H4 (cell line): Measurements from ENCODE around the gene BACH2. TPM values are rescaled to one million over a fixed set of nuclear protein-coding genes. Genes with fewer than 3 reads are reported as not detected.
"Not testable (repeated sequence)": the region's sequence is repeated elsewhere in the genome, so short reads cannot be mapped to it uniquely, and the experiment has no call there.

ENCODE experiments used
- DNase-seq: peaks from one replicate; pipeline ENCODE4 v3.0.0-alpha.2; 2015; ENCODE audit warnings: low spot score
- total RNA-seq: library from RNA; depleted of rRNA; stranded (reverse); fragments of >200 nt; shearing (Covaris generic); gene quantifications from 2 replicates; pipeline ENCODE4 v1.2.3, GENCODE V29; 2014

BACH2 gene
- total RNA-seq, 1 experiment from 2014 or later, result 0.31 TPM

DNA sequence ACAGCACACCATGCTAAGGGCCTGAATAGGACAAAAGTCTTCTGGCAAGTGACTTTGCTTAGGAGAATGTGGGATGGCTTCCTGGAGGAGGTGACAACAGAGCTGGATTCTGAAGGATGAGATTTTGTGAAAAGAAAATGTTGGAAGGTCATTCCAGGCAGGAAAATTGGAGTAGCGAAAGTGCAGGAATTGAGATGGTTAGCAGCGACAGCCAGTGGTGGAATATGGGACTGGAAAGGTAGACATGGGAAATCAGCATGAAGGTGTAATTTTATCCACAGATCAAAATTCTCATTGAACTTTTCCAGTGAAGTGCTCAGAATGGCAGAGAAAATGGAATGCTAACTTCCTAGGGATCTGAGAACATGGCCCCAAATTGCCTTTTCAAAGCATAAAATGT is 5.7 kb upstream of the BACH2 start:
- no peak for DNase-seq

- DNase-seq, result no peak
Measured at GRCh38 chr6:90301816-90302215, 5.2 kb upstream of the BACH2 start.

DNA sequence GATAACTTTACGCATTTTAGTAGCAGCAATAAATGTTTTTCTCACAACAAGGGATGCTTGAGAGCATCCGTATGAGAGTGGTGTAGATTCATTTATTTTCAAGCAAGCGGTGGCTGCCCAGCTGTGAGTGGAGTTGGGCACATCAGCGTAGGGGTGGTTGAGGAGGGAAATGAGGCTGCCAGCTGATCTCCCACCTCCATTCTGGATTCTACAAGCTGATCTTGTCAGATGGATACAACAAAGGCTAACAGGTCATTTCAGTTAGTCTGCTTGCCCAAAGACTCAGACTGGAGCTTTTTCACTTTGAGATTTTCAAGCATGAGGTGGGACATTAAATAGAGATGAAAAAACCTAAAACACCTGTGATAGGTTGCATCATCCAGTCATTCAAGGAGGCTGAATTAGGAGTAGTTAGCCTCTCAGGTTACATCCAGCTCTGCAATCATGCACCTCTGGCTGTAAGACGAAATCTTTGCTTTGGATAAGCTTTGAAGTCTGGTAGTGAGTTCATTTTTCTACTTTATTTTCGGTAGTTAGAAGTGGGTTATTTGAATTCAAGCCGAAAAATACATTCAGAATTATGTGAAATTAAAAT is 1.9 kb upstream of the BACH2 start:
- no peak for DNase-seq

DNA sequence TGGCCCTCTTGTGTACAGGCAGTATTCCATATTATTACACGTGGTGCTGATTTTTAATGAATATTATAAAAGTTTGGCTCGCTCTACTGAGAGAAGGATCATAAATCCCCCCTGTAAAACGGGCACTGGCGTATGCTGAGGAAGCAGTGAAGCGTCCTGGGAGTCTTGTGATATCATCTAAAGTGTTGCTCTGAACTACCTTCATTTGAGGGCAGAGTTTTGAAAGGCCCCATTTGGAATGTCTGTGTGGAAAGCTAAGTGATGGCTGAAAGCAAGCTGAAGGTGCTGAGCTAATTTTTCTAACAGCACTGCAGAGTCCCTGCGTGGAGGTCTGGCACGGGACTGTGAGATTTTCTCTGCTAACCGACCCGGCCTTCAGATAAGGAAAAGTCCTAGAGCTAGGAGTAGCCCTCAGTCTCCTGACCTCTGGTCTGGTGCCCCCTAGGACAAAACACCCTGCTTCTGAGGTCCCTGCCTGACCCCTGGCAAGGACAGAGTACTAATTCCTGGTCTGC is 1.3 kb upstream of the BACH2 start:
- no peak for DNase-seq

DNA sequence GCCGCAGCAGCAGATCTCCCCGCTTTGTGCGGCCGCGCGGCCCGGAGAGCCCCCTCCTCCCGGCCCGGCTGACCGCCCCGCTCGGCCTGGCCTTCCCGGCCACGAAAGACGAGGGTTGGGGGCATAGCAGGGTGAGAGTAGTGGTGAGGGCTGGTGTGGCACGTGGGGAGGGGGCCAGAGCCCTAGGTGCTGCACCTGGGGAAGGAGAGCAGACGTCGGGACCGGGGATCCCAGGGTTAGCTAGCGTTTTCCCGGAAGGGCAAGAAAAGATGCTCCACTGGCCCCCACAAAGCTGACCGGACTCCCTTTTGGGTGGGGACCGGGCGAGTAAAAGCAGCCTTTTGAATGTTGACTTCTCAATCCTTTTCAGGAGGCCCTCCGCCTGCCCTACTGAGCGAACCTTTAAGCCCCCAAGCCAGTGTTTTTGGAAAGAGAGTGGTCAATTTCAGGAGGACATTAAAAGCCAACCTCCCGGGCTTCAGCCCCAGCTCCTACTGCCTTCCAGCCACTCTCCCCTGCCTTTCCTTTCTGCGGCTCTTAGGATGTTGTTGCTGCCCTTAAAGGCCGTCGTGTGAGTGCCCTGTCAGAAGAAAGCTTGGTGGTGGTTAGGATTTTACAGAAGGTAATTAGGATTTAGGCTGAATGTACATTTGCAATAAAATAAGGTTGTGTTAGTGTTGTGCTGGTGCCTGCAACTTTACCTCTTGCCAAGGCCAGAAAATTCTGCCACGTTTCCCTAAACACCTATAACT is 648 bp upstream of the BACH2 start:
- no peak for DNase-seq

DNA sequence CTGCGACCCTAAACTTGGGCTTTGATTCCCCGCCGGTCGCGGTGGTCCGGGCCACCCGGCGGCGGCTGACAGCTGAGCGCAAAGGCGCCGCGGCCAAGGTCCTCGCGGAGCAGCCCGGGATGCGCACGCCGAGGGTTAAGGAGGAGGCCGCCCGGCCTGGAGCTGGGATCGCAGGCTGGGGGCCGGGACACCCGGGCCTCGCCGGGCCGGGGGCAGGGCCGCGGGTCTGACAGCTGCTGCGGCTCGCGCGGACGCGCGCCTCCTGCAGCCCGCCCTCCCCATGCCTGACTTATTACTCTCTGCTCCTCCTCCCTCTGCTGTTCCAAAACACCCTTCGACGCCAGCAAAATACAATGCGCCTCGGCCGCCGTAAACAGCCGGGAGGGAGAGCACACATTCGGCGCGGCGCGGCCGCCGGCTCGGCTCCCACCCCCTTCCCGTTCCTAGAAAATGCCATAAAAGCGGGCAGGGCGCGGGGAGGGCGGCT is 746 bp downstream of the BACH2 start:
- DNase-seq, result peak; percentile 36

- no peak for DNase-seq
Measured at GRCh38 chr6:90294989-90295853, 1.4 kb downstream of the BACH2 start.

DNA sequence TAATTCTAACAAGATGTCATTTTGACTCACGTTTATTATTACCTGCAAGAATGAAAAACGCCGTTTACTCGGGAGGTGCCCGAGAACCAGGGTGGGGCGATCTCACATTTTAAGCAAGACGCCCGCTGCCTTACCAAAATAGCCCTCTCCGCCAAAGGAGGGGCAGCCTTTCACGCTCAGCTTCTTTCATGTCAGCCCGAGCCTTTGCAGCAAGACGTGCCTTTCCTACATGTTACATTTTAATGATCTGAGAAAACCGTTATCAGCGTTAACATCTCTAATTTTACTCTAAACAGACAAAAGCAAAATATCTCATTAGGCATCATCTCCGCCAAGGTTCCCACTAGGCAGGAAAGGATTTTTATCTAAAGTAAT is 2.0 kb downstream of the BACH2 start:
- DNase-seq, result no peak

- no peak for DNase-seq
Measured at GRCh38 chr6:90294008-90294511, 2.6 kb downstream of the BACH2 start.

DNA sequence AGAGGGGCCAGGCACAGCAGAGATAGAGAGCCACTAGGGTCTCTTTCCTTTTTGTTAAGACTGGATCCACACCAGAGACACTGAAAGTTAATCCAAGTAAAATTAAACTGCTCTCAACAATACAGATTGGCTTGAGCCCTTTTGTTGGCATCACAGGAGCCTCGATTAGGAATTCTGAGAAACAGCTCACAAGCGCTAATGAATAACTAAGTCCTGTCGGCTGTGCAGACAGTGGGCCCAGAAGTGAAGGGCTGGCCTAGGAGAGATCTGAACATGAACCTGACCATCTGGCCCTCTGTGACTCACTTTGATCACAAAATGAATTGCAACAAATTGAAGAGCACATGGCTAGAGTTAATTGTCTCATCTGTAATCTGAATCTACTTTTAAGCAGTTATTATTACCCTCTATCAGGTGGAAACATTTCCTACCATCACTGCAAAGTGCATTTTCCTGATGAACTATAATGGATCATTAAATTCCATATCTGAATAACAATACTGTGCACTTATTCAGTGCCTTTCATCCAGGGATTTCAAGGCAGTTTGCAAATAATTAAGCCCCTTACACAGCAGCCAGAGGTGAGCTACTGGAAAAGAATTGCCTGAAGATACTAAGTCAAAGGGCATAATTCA is 3.2 kb downstream of the BACH2 start:
- DNase-seq, result no peak

DNA sequence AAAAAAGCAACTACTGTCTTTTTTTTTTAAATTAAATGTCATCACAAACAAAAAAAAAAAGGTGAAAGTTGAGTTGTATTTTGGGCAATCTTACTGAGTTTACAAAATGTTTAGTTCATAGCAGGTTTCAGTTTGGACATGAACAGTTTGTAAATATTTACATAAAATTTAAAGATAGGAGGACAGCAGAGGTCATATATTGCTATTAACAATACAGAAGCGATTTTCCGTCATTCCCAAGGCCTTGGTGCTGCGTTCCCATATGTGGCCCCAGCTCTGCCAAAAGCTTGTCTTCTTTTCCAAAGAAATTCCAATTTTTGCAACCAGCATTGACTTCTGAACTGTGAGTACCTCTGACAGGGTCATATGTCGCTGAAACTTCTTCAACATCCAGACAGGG is 5.1 kb downstream of the BACH2 start:
- DNase-seq, result no peak

DNA sequence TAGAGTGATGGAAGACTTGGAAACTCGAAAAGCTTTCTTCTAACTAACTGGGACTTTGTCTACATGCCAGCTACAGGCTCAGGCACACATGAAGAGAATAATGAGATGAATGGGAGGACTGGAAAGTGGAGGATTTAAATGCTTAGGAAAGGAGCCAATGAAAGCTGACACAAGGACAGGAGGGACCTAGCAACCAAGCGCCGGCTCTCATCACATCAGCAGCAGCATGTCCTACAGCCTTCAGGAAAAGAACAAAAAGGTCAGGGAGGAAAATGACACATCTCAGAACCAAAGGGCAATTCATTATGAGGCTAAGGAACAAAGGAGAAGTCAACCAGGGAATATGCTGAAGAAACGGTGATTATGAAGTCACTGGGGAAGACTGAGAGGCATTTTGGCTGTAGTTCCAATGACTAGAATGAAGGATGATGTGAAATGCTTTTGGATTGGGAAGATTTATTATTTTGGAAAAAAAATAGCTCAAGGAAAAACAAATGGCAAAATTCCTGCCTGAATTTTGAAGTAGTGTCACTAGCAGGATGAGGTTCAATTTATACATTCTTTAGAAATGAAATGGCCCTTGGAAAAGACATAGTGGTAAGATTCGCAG is 5.7 kb downstream of the BACH2 start:
- DNase-seq, result no peak

DNA sequence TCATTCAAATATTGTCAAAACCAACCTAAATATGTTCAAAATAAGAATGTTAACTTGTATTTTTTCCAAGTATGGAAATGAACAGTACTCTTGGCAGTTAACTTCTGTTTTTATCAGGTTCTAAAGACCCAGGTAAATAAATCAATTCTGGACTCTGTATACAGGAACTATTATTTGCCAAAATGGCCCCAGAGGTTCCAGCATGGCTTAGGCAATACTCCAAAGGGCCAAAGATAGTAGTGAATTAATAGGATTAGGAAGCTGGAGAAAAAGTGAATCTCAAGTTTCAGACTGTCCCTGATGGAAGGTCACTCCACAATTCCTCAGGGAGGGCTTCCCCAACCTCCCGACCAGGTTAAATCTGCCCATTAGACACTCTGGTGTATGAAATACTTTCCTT is 6.7 kb downstream of the BACH2 start:
- no peak for DNase-seq

DNA sequence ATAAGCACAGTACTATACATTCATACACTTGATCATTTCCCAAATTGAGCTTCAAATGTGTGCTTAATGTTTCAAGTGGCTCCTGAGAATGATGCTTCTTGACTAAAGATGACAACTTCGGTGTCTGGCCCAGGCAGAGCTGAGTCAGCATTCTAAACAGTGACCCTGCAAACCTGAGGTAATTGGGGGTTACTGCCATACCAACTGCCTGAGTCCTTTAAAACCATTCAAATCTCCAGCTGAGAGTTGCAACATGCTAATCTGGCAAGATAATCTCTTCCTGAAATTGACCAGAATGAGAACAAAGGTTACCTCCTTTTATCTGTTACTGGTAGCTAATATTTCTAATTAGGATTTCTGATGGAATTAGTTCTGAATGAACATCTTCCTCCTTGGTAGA is 8.2 kb downstream of the BACH2 start:
- no peak for DNase-seq

DNA sequence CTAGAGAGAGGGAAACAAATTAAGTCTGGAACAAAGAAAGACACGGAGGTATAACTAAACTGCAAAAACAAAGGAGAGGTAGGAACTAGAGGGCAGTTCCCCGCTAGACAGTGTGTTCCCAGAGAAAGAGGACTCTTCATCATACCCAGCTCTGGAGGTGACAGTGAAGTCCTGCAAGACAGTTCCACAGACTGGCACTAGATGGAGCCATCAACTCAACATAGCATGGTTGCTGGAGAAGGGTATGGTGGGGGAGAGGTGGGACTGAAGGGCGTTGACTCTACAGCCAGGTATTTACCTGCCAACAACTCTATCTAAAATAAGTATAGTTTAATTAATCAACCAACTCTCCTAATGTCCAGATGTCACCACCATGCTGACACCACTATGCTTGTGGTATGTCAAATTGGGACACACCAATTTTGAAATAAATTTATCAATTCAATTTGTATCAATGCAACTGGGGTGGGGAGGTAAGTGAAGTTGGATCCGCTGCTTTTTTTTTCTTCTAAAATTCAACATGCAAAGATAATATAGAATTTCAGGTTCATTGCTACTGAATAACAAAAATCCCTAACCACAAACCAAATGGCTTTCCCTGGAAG is 9.7 kb downstream of the BACH2 start:
- no peak for DNase-seq

GRCh38 chr6:90285611-90286381 is 10.8 kb downstream of the BACH2 start:
- DNase-seq, result peak; percentile 93

GRCh38 chr6:90285042-90285481 is 11.6 kb downstream of the BACH2 start:
- DNase-seq, result peak; percentile 27

DNA sequence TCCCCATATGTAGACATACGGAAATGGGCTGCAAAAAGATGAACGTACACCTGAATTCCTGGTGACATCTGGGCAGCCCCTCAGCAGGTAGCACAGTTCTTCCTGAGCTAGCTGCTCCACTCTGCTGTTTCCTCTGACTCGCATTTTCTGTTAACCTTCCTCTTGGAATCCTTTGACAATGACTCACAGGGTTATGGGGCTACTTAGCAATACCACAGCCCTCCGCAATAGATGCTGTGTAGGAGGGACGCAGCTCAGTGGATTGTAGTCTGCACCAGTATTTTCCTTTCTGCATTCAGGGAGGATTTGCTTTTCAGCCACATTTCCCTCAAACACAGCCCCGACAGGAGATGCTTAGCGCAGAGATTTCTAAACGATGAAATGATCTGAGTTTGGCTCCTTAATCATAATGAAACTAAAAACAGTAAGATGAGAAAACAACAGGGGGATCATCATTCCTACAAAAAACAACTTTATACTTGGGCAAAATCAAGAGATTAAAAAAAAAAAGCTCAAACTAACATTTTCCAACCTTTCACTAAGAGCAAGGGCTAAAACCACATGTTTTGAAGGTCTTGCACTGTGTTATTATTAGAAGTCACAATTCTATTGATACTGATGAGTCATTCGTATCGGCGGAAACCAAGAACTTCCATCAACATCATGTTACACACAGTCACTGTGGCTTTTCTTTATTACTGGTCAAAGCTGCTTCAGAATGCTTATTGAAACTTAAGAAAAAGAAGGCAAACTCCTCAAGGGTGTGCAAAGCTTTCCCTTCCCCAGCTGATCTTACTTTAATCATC is 12.2 kb downstream of the BACH2 start:
- peak; percentile 88 for DNase-seq

GRCh38 chr6:90282265-90282664 is 14.4 kb downstream of the BACH2 start:
- not testable (repeated sequence) for DNase-seq
